ENCODE measurements around the gene MAP4K4. TPM values are rescaled to one million over a fixed set of nuclear protein-coding genes. Genes with fewer than 3 reads are reported as not detected.

MAP4K4 gene
- total RNA-seq, 1 donor from 2014 or later, result 122 TPM

DNA sequence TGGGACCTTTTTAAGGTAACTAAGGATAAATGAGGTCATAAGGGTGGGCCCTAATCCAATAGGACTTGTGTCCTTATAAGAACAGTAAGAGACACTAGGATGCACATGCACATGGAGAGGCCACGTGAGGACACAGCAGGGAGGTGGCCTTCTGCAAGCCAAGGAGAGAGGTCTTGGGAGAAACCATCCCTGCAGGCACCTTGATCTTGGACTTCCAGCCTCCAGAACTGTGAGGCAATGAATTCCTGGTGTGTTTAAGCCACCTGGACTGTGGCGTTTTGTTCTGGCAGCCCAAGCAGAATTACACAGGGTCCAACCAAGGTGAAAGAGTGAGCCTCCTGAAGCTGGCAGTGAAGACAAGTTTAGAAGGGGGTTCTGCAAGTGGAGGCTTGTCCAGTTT, 204.7 kb downstream of the MAP4K4 start:
- H3K9me3 Mint-ChIP-seq (ENCODE audit: low read depth), result peaks cover 11% of the 10 kb centered on the region
- DNase-seq (ENCODE audit: low spot score), result no peak
- H3K27ac Mint-ChIP-seq (ENCODE audit: unreplicated experiment), result no peak overlapping the region
- H3K36me3 Mint-ChIP-seq (ENCODE audit: low read depth), result no peaks in the 10 kb centered on the region
- no peak overlapping the region for H3K4me3 Mint-ChIP-seq (ENCODE audit: unreplicated experiment)
- H3K4me1 Mint-ChIP-seq (ENCODE audit: low read depth), result no peaks in the 10 kb centered on the region
- TF ChIP-seq, protein P1, sequence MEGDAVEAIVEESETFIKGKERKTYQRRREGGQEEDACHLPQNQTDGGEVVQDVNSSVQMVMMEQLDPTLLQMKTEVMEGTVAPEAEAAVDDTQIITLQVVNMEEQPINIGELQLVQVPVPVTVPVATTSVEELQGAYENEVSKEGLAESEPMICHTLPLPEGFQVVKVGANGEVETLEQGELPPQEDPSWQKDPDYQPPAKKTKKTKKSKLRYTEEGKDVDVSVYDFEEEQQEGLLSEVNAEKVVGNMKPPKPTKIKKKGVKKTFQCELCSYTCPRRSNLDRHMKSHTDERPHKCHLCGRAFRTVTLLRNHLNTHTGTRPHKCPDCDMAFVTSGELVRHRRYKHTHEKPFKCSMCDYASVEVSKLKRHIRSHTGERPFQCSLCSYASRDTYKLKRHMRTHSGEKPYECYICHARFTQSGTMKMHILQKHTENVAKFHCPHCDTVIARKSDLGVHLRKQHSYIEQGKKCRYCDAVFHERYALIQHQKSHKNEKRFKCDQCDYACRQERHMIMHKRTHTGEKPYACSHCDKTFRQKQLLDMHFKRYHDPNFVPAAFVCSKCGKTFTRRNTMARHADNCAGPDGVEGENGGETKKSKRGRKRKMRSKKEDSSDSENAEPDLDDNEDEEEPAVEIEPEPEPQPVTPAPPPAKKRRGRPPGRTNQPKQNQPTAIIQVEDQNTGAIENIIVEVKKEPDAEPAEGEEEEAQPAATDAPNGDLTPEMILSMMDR (IDR thresholded peaks at IDR 0.05), result no peak
- H3K27me3 Mint-ChIP-seq (ENCODE audit: low read depth), result no peaks in the 10 kb centered on the region

DNA sequence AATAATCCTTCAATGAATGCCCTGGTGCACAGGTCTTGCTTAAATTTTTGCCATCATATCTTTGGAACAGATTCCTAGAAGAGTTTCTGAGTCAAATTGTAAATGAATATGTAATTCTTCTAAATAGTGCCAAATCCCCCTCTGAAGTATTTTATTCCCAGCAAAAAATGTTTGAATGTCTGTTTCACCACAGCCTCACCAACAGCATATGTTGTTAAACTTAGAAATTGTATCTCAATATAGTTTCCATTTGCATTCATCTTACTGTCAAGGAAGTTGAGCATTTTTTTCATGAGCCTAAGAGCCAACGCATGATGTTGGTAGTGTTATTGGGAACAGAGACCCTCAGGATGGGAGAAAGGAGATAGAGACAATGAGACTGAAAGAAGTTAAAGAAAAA, 207.4 kb downstream of the MAP4K4 start:
- DNase-seq (ENCODE audit: low spot score), result no peak
- no peaks in the 10 kb centered on the region for H3K4me1 Mint-ChIP-seq (ENCODE audit: low read depth)
- no peak overlapping the region for H3K27ac Mint-ChIP-seq (ENCODE audit: unreplicated experiment)
- TF ChIP-seq, protein P1 (IDR thresholded peaks at IDR 0.05), result no peak
- peaks cover 22% of the 10 kb centered on the region for H3K9me3 Mint-ChIP-seq (ENCODE audit: low read depth)
- H3K36me3 Mint-ChIP-seq (ENCODE audit: low read depth), result peaks cover 5% of the 10 kb centered on the region
- H3K4me3 Mint-ChIP-seq (ENCODE audit: unreplicated experiment), result no peak overlapping the region
- no peaks in the 10 kb centered on the region for H3K27me3 Mint-ChIP-seq (ENCODE audit: low read depth)

DNA sequence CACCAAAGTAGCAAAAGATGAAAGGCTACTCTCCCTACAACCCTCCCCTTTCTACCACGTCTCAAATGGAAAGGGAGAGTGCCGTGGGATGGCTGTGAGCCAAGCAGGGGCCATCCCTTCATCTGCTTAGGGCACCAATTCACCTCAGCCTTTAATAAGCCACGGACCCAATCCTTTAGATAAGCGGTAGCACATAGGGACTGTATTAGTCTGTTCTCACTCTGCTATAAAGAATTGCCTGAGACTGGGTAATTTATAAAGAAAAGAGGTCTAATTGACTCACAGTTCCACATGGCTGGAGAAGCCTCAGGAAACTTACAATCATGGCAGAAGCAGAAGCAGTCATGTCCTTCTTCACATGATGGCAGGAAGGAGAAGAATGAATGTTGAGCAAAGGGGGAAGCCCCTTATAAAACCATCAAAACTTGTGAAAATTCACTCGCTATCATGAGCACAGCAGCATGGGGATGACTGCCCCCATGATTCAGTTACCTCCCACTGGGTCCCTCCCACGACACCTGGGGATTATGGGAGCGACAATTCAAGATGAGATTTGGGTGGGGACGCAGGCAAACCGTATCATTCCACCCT, 208.3 kb downstream of the MAP4K4 start:
- H3K27me3 Mint-ChIP-seq (ENCODE audit: low read depth), result no peaks in the 10 kb centered on the region
- peaks cover 8% of the 10 kb centered on the region for H3K36me3 Mint-ChIP-seq (ENCODE audit: low read depth)
- no peak overlapping the region for H3K27ac Mint-ChIP-seq (ENCODE audit: unreplicated experiment)
- TF ChIP-seq, protein P1 (IDR thresholded peaks at IDR 0.05), result no peak
- DNase-seq (ENCODE audit: low spot score), result no peak
- no peak overlapping the region for H3K4me3 Mint-ChIP-seq (ENCODE audit: unreplicated experiment)
- H3K4me1 Mint-ChIP-seq (ENCODE audit: low read depth), result no peaks in the 10 kb centered on the region
- H3K9me3 Mint-ChIP-seq (ENCODE audit: low read depth), result peaks cover 30% of the 10 kb centered on the region

DNA sequence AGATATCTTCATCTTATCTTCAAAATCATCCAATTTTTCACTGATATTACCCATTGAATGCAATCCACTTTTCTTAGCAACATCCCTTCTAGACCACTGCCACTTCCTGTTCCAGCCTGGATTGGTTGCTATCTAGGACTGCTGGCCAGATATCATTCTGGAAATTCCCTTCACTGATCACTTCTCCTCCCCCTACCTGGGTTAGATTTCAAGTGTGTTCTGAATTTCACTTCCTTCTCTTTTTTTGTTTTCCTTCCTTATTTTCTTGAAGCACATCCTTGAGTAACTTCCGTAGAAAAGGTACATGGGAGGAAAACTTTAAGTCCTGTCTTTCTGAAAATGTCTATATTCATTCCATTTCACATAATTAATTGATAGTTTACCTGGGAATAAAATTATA, 212.3 kb downstream of the MAP4K4 start:
- Mint-ChIP-seq H3K27ac (ENCODE audit: unreplicated experiment) (no peak overlapping the region), H3K9me3 (ENCODE audit: low read depth) (peaks cover 26% of the 10 kb centered on the region), H3K4me3 (ENCODE audit: unreplicated experiment) (no peak overlapping the region), H3K36me3 (ENCODE audit: low read depth) (peaks cover 8% of the 10 kb centered on the region), H3K27me3 (ENCODE audit: low read depth) (peaks cover 3% of the 10 kb centered on the region), H3K4me1 (ENCODE audit: low read depth) (no peaks in the 10 kb centered on the region)
- TF ChIP-seq, protein P1 (IDR thresholded peaks at IDR 0.05), result no peak
- no peak for DNase-seq (ENCODE audit: low spot score)

DNA sequence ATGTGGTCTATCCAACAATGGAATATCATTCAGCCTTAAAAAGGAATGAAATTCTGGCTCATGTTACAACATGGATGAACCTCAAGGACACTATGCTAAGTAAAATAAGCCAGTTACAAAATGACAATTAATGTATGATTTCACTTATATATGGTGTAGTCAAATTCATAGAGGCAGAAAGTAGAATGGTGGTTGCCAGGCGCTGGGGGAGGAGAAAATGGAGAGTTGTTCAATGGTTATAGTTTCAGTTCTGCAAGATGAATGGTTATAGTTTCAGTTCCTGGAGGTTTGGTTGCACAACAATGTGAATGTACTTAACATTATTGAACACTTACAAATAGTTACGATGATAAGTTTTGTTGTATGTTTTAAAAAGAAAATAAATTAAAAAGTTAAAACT, 215.0 kb downstream of the MAP4K4 start:
- Mint-ChIP-seq H3K27me3 (ENCODE audit: low read depth) (peaks cover 3% of the 10 kb centered on the region), H3K4me1 (ENCODE audit: low read depth) (no peaks in the 10 kb centered on the region), H3K36me3 (ENCODE audit: low read depth) (peaks cover 8% of the 10 kb centered on the region), H3K27ac (ENCODE audit: unreplicated experiment) (no peak overlapping the region), H3K9me3 (ENCODE audit: low read depth) (peaks cover 17% of the 10 kb centered on the region), H3K4me3 (ENCODE audit: unreplicated experiment) (no peak overlapping the region)
- TF ChIP-seq, protein P1 (IDR thresholded peaks at IDR 0.05), result no peak
- DNase-seq (ENCODE audit: low spot score), result no peak

All from chondrocyte (in vitro differentiated cells).